Activated CD4-positive, alpha-beta T cell treated with anti-CD3 and anti-CD28 coated beads for 1 hour (primary cell): Measurements from ENCODE around the gene CSNK1G1.

Experiments used
- DNase-seq: peaks from one replicate; pipeline ENCODE4 v3.0.0-alpha.2; 2020

The CSNK1G1 gene

DNA sequence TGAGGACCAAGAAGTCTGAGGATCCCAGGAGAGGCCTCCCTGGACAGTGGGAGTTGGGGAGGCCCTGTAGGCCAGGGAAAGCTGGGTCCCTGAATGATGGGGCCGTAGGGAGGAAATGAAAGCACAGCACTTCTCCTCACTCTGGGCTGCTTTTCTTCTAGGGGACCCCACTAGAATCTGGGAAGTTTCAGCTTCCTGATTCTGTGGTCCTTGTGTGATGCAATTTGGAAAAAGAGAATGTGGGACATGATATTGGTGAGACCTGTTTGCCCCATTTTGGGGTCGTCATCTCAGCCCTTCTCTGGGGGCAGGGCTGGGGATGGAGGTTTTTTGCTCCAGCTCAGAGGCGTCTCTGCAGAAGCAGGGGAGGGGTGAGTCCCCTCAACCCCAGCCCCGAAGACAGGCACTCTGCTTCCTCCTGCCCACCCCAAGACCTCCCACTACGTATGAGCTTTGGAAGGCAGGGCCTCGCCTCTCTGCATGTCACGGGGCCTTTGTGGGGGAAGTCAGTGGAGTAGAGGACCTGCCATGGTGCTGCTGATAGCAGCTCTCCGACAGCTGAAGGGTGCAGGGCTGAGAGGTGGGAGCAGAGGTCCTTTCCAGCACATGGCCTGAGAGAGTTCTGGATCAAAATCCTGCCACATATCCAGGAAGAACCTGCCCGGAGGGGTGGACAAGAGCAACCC lies 205.9 kb downstream of the CSNK1G1 start:
- no peak for DNase-seq

DNA sequence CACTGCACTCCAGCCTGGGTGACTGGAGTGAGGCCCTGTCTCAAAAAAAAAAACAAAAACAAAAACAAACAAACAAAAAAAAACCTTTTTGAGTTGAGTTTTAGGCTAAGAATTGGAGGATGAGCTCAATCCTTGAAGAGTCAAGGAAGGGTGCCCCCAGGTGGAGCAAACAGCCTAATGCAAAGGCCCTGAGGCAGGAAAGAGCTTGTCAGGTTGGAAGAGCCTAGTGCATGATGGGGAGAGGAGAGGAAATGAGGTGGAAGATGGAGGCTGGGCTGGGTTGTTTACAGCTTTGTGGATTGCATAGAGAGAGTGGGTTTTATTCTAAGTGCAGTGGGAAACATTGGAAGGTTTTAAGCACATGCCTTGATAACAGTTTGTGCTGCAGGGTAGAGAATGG lies 206.5 kb downstream of the CSNK1G1 start:
- no peak for DNase-seq

DNA sequence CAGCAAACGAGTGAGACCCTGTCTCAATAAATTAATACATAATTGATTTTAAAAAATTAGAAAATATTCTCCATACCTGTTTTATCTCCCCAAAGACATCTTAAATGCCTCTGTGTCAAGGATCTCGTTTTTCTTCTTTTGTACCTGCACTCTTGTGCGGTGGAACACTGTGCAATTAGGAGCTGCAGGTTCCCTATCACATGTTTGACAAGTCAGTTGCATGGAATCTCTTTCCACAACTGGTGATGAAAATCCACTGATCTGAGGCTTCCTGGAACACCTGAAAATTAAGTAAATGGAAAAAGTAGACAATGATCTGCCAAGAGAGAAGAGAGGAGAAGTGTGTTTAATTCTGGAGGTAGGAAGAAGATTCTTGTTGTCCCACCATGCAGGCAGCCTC lies 207.4 kb downstream of the CSNK1G1 start:
- no peak for DNase-seq

DNA sequence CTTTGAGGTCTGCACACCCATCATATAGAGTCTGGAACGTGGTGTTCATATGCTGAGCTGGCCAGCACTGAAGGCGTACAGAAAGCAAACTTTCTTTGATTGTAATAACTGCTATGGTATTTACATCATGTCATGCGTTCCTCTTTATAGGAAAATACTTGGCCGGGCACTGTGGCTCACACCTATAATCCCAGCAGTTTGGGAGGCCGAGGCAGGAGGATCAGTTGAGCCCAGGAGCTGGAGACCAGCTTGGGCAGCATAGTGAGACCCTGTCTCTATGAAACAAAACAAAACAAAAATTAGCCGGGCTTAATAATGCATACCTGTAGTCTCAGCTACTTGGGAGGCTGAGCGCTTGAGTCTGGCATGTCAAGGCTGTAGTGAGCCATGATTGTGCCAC lies 207.8 kb downstream of the CSNK1G1 start:
- DNase-seq = no peak

DNA sequence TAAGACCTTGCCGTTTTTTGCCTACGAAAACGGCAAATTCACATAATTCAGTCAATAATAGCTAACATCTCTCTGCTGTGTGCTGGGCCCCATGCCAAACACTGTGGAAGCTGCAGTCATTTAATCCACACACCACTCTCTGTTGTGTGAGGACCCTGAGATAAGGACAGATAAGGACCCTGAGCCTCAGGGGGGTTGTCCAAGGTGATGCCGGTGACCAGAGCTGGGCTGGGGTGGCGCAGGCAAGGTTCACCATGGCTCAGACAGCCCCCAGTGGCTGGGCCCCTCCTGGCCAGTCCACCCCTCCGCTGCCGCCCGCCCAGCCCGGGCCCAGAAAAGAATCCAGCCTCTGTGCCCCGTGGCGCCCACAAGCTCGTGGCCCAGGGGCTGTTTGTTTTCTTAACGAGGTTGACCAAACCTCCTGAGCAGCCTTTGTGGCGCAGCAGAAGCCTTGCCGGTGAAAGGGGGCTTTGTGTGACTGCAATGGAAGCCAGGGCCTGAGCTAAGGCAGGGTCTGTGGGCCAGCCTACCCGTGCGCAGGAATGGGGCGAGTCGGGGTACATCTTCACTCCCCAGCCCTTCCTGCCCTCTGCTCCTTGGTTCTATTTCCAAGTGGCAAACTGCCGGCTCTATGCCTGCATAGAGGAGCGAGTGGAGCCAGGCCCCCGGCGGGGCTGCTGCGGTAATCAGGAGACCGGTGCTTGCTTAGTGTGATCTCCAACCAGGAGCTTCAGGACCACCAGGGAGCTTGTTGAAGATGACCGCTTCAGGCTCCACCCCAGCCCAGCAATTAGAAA lies 208.9 kb downstream of the CSNK1G1 start:
- no peak for DNase-seq

DNA sequence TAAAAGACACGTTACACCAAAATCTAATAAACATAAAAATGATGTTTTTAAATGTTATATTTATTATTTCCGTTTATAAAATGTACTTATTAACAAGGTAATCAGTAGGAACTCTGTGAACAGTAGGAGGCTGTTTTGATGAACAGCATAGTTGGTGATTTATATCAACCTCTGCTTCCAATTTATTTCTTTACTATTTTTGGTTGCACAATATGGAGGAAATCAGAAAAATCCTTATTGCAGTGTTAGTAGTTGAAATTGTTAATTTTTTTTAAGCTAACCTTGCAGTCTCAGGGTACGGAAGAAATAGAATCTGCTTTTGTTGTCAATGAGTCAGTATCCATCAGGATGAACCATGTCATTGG lies 209.5 kb downstream of the CSNK1G1 start:
- DNase-seq = no peak

DNA sequence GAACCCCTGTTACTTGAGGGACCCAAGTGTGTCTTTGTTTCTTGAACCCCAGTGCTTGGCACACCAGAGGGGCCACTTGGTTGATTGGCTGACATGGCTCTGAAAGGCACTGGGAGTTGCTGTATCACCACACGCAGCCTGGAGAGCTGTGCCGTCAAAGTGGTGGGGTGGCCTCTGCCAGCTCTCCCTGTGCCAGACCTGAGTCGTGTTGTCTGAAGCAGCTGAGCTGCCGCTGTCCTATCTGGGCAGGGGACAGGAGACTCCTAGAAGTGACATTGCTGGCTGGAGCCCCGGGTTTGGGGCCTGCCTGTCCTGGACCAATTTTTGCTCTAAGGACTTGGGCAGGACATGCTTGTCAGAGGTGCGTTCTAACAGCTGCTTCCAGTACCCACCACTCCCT lies 209.9 kb downstream of the CSNK1G1 start:
- no peak for DNase-seq

DNA sequence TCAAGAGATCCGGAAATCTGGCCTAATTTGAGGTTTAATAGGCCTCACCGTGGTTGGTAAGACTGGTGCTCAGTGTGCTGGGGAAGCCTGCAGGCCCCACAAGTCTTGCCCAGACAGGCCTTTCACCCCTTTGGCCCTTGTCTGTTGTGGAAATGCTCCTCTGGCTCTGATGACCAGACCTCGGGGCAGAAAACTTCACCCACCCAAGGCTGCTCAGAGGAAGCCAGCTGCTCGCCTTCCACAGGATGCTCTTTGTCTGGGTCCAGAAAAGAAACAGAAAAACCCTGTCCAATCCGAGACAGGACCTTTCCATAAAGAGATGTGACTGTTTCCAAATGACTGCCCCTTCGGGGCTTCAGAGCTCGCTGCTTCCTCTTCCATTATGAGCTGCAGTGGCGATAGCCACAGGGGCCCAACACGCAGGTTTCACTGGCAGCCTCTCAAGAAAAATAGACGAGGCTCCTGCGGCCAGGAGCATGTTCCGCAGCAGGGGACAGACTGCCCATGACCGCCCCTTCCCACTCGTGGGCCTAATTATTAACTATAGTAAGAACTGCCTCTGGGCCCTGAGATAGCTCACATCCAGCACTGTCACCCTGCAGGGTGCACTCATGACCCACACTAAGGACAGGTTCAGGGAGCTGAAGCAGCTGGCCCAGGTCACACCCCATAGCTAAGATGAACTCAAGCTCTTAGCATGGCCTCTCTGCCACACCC lies 211.2 kb downstream of the CSNK1G1 start:
- DNase-seq = no peak

DNA sequence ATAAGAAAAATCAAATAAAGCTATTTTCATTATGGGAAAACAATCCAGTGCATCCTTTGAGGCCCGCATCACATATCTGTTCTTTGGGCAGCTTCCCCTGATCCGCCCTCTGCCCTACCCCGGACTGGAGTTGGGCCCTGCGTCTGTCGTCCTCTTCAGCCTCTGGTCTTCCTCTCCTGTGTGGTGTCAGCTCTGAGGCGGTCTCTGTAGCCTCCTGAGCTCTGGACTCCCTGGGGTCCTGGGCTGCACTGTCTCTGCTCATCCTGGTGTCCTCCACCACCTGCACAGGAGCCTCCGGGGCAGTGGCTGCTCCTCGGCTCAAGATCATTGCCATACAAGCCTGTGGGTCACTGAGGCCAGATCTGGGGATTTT lies 211.8 kb downstream of the CSNK1G1 start:
- DNase-seq = no peak

DNA sequence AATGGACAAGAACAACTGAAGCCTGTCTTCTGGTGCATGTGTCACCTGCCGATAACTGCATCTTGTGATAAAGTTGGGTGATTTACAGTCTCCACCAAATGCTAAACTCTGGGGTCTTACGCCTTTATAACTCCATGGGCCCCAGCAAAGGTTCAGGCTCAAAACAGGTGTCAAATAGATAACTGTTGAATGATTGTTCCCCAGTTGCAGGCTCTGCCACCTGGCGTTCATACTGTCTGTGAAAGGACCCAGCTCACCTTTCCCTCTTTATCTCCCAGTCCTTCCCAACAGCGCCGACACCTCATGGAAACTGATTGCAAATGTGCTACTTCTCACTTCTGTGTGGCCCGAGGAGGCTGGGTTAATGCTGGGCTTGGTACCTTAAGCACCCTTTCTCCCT lies 212.7 kb downstream of the CSNK1G1 start:
- DNase-seq = no peak

DNA sequence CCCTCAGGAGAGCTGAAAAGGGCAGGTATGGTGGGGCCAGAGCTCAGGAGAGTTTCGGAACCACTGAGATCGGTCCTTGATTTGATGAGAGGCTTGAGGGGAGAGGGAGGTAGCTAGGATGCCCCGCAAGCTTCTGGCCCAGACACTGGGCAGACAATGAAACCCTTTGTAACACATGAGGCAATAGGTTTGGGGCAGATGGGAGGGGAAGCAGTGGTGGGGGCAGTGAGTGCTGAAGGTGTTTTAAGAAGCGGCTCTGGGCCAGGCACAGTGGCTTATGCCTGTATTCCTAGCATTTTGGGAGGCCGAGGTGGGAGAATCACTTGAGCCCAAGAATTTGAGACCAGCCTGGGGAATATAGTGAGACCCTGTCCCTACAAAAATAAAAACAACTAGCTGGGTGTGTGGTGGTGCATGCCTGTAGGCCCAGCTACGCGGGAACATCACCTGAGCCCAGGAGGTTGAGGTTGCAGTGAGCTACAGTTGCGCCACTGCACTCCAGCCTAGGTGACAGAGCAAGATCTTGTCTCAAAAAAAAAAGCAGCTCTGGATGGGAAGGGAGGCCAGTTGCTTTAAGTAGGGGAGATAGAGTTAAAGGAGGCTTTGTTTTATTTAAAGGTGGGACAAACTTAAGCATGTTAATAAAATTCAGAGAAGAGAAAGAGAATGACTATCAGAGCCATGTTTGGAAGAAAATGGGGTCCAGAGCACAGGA lies 214.0 kb downstream of the CSNK1G1 start:
- no peak for DNase-seq

DNA sequence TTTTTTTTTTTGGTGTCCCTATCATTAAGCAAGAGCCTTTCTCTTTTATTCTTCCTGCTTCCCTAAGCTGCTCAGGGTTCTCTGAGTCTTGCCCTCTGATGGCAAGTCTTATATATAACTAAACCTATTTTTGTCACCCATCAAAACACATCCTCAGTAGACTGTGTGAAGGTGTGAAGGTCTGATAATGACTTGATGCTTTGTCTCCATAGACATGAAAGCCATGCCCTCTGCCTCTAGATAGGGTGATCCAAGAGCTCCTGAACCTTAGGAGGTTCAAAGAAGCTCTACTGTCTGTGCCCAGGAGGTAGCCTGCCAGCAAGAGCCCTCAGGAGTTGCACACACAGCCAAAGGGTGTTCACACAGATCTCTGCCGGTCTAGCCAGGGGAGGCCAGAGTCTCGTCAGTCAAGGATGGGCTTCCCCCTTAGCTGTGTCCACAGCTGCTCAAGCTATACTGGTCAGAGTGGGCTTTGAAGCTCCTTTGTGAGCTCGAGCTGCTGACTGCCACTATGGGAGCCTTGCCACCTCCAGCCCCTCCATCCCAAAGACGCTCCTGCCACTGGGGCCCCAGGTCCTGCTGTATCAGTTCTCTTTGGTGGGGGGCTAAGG lies 217.5 kb downstream of the CSNK1G1 start:
- DNase-seq = no peak

DNA sequence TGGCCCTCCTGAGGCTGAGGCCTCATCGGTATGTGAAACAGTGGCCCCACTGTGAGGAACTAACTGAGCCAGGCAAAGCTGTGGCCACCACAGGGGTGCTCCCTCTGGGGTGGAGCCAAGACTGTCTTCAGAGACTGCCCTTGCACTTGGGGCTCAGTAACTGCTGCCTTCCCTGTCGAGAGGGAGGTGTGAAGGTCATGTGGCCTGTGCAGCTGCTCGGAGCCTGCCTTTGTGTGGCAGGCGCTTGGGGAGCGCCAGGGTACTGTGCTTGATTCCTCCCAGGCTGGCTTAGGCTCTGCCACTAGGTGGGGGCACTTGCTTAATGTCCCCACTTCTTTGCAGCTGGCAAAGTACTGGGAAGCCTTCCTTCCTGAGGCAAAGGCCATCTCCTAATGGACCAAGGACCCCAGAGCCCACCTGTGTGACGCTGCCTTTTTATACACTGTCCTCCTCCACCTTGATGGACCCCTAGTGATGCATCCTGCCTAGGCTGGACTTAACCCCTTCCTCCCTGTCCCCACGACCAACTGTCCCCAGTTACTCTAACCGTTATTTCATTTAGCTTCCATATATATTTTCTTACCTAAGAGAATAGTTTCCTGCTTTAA lies 218.6 kb downstream of the CSNK1G1 start:
- no peak for DNase-seq

DNA sequence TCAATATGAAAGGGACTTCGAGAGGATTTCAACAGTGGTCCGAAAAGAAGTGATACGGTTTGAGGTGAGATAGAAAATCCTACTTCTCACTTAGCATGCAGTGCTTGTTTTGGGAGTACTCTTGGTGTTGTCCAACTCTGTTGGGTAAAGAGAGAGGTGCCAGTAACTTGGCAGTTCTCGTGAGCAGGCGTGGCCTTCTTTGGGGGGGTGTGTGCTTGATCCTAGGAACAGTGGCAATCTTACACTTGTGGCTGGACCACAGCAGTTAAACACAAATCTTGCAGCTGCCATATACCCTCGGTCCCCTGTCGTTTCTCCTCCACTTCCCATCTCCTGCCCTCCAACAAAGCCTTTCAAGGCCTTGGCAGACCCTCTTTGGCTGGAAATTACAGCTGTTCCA lies 219.6 kb downstream of the CSNK1G1 start:
- no peak for DNase-seq

DNA sequence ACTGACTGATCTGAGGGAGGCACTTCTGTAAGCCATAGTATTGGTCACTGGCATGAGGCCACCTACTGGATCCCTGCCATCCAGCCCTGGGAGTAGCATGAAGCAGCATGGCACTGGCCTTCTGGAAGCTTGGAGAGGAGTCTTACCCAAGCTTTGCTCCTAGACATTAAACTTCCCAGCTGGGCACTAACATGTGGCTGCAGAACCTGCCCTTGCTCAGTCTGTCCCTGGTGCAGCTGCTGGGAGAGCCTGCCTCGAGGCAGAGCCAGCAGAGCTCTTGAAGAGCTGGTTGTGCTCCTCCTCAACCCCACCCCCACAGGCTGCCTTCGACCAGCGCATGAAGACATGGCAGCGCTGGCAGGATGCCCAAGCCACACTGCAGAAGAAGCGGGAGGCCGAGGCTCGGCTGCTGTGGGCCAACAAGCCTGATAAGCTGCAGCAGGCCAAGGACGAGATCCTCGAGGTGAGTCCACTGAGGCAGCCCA lies 221.6 kb downstream of the CSNK1G1 start:
- DNase-seq = no peak

DNA sequence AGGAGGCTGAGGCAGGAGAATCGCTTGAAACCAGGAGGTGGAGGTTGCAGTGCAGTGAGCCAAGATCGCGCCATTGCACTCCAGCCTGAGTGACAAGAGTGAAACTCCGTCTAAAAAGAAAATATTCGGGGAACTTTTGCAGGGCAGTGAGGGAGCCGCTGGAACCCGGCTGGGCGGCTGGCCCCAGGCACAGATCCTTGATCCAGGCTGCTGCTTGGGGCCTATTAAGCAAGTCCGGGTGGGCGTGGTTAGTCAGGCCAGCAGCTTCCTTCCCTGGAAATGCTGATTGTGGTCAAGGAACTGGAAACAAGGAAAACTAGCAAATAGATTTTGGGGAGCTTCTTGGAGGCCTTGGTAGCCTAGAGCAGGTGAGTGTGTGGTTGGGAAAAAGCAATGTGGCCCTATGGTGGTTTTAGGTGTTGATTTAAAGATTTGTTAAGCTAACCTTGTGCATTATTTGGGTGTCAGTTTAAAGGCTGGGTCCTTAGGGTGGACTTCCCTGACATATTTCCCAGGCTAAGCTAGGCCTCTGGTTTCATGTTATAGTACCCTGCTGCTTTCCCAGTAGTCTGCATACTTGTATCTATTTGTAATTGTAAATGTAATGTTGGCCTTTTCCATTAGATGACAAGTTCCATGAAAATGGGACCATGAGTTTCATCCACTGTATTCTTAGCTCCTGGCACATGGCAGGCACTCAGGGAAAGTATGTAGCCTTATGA lies 222.2 kb downstream of the CSNK1G1 start:
- no peak for DNase-seq

DNA sequence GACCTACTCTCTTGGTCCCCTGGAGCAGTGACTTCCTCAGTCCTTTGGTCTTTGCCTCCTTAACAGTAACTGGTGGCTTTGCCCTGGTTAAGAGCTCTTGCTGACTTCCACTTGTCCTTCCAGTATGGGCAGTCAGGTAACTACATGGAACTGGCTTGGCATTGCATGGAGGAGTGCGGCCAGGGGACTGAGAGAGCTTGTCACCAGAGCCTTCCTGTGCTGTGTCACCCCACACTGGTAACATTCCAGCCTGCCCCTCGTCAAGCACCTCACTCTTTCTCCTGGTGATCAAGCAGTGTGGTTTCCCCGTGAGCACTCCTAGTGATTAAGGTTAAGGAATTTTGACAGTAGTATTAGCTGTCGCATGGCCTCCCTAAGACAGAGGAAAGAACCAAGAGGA lies 223.8 kb downstream of the CSNK1G1 start:
- DNase-seq = no peak

DNA sequence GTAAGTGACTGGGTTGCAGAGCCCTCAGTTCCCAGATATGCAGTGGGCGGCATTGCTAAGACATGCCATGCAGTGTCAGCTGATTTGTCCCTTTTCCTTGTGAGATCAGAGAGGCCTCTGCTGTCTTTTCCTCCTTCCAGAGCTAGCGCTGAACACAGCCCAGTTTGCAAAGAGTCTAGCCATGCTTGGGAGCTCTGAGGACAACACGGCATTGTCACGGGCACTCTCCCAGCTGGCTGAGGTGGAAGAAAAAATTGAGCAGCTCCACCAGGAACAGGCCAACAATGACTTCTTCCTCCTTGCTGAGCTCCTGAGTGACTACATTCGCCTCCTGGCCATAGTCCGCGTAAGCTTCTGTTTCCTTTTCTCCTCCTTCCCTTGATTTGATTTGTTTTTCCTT lies 224.4 kb downstream of the CSNK1G1 start:
- DNase-seq = no peak

DNA sequence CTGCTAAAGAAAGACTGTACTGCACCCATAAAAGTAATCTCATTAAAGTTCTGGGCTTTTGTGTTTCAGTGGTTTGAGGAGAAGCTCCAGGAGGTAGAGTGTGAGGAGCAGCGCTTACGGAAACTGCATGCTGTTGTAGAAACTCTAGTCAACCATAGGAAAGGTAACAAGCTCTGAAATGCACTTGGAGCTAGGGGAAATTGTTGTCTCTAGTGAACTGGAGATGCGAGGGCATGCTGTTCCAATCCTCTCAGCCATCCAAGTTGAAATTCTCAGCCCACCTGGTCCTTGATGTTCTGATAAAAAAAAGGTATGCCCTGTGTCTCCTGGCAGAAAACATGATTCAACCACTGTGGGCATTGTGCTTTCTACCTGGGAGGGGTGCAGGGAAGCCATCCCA lies 225.8 kb downstream of the CSNK1G1 start:
- DNase-seq = no peak

DNA sequence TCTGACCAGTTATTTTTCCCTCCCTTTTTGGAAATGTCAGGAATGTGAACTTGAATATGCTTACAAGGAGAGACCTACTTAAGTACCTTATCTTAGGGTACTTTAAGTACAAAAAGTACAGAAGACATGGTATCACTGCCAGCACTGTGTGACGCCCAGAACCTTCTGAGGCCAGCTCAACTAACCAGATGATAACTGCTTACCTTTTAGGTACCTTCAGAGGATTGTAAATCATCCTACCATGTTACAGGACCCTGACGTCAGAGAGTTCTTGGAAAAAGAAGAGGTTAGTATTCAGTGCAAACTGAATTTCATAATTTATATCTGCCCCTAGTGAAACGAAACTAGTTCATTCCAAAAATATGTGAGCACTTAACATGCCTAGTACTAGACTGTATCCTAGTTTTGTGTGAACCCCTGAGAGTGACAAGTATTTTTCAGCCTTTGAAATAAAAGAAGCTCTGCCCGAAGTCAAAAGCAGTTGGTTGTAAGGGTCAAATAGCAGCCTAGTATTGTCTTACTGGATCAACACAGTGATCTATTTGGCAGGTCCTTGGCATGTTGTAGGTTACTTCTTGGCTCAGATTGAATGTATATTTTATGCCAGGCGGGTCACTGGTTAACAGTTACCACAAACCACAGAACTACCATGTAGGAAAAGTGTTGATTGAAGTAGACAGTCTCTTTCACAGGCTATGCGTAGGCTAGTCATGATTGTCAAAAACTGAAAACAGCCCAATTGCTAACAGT lies 228.3 kb downstream of the CSNK1G1 start:
- DNase-seq = no peak

DNA sequence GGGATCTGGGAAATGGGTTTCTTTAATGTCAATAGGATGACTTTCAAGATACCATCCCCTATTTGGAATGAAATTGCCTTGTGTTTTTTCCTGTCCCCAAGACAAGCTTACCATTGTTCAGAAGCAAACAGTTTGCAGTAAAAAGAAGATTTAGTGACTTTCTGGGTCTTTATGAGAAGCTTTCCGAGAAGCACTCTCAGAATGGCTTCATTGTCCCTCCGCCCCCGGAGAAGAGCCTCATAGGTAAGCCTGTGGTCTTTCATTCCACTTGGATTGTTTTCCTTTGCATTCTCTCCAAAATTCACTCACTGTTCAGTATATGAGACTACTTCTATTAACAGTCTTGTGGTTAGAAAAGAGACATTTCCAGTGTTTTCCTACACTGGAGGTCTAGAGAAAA lies 230.0 kb downstream of the CSNK1G1 start:
- no peak for DNase-seq
